K562 (cell line): Measurements from ENCODE around the gene PHKG2. TPM values are rescaled to one million over a fixed set of nuclear protein-coding genes. Genes with fewer than 3 reads are reported as not detected.

Source experiments
- ILK ChIP-seq: fragments of 450-650 bp; IDR thresholded peaks from 2 replicates; pipeline ENCODE4 v1.6.1; 2016; ENCODE audit warnings: missing genetic modification characterization, low read depth, mild to moderate bottlenecking, missing compliant biosample characterization, moderate library complexity, borderline replicate concordance
- SOX6 ChIP-seq: fragments of 450-650 bp; IDR thresholded peaks from 2 replicates; pipeline ENCODE4 v1.6.1; 2014; ENCODE audit warnings: mild to moderate bottlenecking
- TCFL5 ChIP-seq: fragments of 250-450 bp; sonication (Bioruptor Pico); conservative IDR thresholded peaks from 2 replicates; pipeline ENCODE4 v1.6.1; 2021; ENCODE audit warnings: mild to moderate bottlenecking, moderate library complexity, matching md5 sums
- TOE1 ChIP-seq, 2 experiments: fragments of 450-650 bp in 1 of 2; sonication (generic) in 1 of 2; formaldehyde crosslinking in 1 of 2; IDR thresholded peaks; 2 replicates each; pipeline versions ENCODE4 v1.7.1 to v1.8.0; 2016 to 2022; ENCODE audit warnings: borderline replicate concordance in 2 of 2, mild to moderate bottlenecking in 2 of 2, antibody characterized with exemption in 1 of 2, inconsistent platforms in 1 of 2, low read depth in 1 of 2, missing genetic modification reagents in 1 of 2, moderate library complexity in 1 of 2
- ZNF407 ChIP-seq: fragments of 450-650 bp; IDR thresholded peaks from 2 replicates; pipeline ENCODE4 v1.6.1; 2016; ENCODE audit warnings: low read depth
- polyA plus RNA-seq, 8 experiments: library from polyadenylated mRNA; depleted of rRNA in 4 of 8; stranded (reverse) in 5 of 8; unstranded in 3 of 8; fragments of >200 nt; fragmentation: Nextera tagmentation in 2 of 8; fragmentation: Illumina TruSeq in 1 of 8; extraction: Ambion mirVana in 2 of 8; extraction: Trizol in 1 of 8; gene quantifications; 2 replicates each; pipeline versions ENCODE4 v1.2.1 to v1.2.3, GENCODE V29; 2011 to 2014; ENCODE audit warnings: inconsistent platforms in 1 of 8, missing spikeins in 1 of 8
- total RNA-seq, 7 experiments: library from RNA; depleted of rRNA in 6 of 7; stranded (reverse); fragments of >200 nt in 6 of 7; fragmentation: Illumina TruSeq in 2 of 7; extraction: Trizol in 2 of 7; gene quantifications; 2 replicates each; pipeline versions ENCODE4 v1.2.1 to v1.2.3, GENCODE V29; 2011 to 2021; ENCODE audit warnings: low replicate concordance in 1 of 7

The PHKG2 gene
- total and polyA plus RNA-seq, 9 of the 15 experiments (the other 6 are each of a cell fraction or from before 2014, with no cell fraction given): 5.8 to 54.2 (median 30.7) TPM

- TF ChIP-seq ZNF407 (no peak), SOX6 (no peak), ILK (tag) (no peak), TOE1 (IDR thresholded peaks at IDR 0.05; ENCODE audit: borderline replicate concordance) (no peak), TOE1 (CRISPR knock-in tag; IDR thresholded peaks at IDR 0.05; ENCODE audit: borderline replicate concordance, low read depth) (no peak), TCFL5 (CRISPR knock-in tag) (no peak)
Measured at GRCh38 chr16:30783280-30784109, 35.3 kb downstream of the PHKG2 start (continued).
